ENCODE measurements around the gene HCLS1.

The HCLS1 gene

DNA sequence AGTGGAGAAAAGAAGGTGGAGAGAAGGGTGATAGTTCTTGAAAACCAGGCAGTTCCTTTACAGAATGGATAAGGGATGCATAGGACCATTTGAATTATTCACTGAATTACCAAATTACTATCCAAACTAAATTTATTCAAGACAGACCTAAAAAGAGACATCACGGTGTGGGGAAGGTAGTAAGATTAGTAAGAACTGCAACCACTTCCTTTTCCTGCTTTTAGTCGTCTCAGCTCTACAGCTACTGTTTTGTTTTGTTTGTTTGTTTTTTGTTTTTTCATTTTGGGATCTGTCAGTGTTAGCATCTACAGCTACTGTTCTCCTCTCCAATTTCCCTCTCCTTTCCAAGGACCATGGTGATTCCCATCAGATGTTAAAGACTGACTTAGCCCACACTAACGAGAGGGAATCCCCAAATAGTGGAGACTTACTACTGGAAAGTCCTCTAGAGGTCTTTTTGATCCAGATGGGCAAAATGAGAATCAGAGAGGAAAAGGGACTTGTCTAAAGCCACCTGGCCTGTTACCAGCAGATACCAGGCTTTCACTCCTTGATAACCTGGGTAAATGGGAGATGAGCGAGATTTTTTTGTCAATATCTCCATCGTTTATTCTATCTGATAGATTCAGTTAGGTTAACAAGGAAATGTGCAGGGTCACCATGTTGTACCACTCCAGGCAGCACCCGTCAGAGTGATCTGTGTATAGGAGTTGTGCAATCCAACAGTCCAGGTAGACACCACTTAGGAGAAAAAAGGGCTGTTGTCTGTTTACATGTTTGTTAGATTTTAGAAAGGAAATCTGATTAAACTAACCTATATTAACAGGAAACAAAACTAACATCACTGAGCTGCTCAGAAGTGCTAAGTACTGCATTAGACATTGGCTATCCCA is 6.0 kb downstream of the HCLS1 start:
- H3K36me3 ChIP-seq (ENCODE audit: insufficient read depth, low read length) = no peaks in the 10 kb centered on the region

DNA sequence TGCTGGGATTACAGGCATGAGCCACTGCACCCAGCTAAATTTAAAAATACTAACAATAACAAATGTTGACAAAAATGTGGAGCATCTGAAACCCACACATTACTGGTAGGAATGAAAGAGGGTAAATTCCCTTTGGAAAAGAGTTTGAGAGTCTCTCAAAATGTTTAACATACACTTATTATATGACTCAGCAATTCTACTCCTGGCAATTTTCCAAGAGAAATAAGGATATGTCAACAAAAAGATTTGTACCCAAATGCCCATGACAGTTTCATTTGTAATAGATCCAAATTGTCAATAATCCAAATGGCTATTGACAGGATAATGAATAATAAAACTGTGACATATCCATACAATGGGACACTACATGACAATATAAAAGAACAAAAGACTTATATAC is 9.0 kb downstream of the HCLS1 start:
- Histone ChIP-seq H3K4me3 (ENCODE audit: low read depth, low read length) (no peak overlapping the region), H3K4me1 (ENCODE audit: control insufficient read depth, insufficient read depth, low read length, unreplicated experiment) (peaks cover 22% of the 10 kb centered on the region), H3K79me2 (ENCODE audit: control insufficient read depth, insufficient read depth, low read length, unreplicated experiment) (no peaks in the 10 kb centered on the region), H3K36me3 (ENCODE audit: insufficient read depth, low read length) (no peaks in the 10 kb centered on the region), H3K27me3 (ENCODE audit: insufficient read depth, low read length) (no peaks in the 10 kb centered on the region), H2AFZ (ENCODE audit: low read length, unreplicated experiment) (no peak overlapping the region), H3K27ac (ENCODE audit: low read depth, low read length) (0 out of 2 replicates have a peak overlapping the region, but pooled peaks have one; percentile 17)

More for the DNA sequence above, 6.0 kb downstream of the HCLS1 start:
- Histone ChIP-seq H3K4me3 (ENCODE audit: low read depth, low read length) (no peak overlapping the region), H3K27ac (ENCODE audit: low read depth, low read length) (no peak overlapping the region), H2AFZ (ENCODE audit: low read length, unreplicated experiment) (no peak overlapping the region), H3K27me3 (ENCODE audit: insufficient read depth, low read length) (no peaks in the 10 kb centered on the region), H3K79me2 (ENCODE audit: control insufficient read depth, insufficient read depth, low read length, unreplicated experiment) (no peaks in the 10 kb centered on the region), H3K4me1 (ENCODE audit: control insufficient read depth, insufficient read depth, low read length, unreplicated experiment) (peaks cover 12% of the 10 kb centered on the region)

- Histone ChIP-seq H3K27me3 (ENCODE audit: insufficient read depth, low read length) (no peaks in the 10 kb centered on the region), H3K36me3 (ENCODE audit: insufficient read depth, low read length) (no peaks in the 10 kb centered on the region), H3K4me3 (ENCODE audit: low read depth, low read length) (no peak overlapping the region), H2AFZ (ENCODE audit: low read length, unreplicated experiment) (no peak overlapping the region), H3K4me1 (ENCODE audit: control insufficient read depth, insufficient read depth, low read length, unreplicated experiment) (peaks cover 22% of the 10 kb centered on the region), H3K79me2 (ENCODE audit: control insufficient read depth, insufficient read depth, low read length, unreplicated experiment) (no peaks in the 10 kb centered on the region), H3K27ac (ENCODE audit: low read depth, low read length) (no peak overlapping the region)
These were observed 11.1 kb downstream of the HCLS1 start for GRCh38 chr3:121649645-121650044.

DNA sequence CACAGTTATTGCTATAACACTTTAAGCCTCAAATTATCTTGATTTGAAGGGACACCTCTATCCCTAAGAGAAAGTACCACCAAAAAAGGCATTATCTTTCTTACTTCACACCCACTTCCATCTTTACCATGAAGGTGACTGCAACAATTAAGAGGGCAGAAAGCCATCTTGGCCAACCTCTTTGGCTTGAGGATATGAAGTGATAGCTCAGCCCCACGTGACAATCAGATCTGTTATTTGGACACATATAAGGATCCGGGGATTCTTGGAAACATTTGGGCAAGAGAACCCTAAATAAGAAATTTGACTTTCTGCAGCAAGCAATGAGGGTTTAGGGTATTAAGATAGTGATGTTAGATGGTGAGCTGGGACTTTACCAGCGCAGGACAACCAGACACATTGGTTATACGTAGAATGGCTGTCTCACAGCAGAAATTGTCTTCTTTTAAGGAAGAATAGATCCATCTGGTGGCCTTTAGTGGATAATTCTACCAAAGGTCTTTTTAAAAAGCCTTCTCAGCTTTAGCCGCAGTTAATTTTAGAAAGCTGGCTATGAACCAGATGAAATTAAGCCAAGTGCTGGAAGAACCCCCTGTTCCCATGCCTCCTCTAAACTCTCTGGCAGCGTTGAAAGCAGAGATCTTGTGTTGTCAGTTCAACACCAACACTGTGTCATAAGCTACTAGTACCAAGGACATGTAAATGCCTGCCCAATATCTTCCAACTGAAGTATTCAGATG is 12.3 kb downstream of the HCLS1 start:
- no peak overlapping the region for H2AFZ ChIP-seq (ENCODE audit: low read length, unreplicated experiment)
- no peak overlapping the region for H3K4me3 ChIP-seq (ENCODE audit: low read depth, low read length)
- H3K36me3 ChIP-seq (ENCODE audit: insufficient read depth, low read length) = no peaks in the 10 kb centered on the region
- H3K79me2 ChIP-seq (ENCODE audit: control insufficient read depth, insufficient read depth, low read length, unreplicated experiment) = no peaks in the 10 kb centered on the region
- H3K4me1 ChIP-seq (ENCODE audit: control insufficient read depth, insufficient read depth, low read length, unreplicated experiment) = peaks cover 22% of the 10 kb centered on the region
- H3K27ac ChIP-seq (ENCODE audit: low read depth, low read length) = no peak overlapping the region
- no peaks in the 10 kb centered on the region for H3K27me3 ChIP-seq (ENCODE audit: insufficient read depth, low read length)

DNA sequence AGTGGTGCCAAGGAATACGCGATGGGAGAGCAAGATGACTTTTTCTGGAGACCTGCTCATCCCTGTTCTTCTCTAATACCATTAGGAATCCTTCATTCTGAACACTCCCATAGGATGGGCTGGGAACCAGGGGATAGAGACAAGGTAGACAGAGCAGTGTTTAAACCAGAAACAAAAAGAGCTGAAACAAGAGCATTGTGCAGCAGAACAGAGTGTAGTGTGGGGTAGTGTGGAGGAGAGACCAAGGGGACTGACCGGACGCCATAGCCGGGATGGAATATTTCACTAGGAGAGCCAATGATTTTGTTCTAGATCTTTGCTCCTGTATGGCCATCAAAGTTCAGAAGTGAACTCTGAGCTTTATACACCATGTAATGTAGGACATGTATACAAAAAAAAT is 15.6 kb downstream of the HCLS1 start:
- no peaks in the 10 kb centered on the region for H3K27me3 ChIP-seq (ENCODE audit: insufficient read depth, low read length)
- peaks cover 12% of the 10 kb centered on the region for H3K4me1 ChIP-seq (ENCODE audit: control insufficient read depth, insufficient read depth, low read length, unreplicated experiment)
- no peak overlapping the region for H3K4me3 ChIP-seq (ENCODE audit: low read depth, low read length)
- no peak overlapping the region for H2AFZ ChIP-seq (ENCODE audit: low read length, unreplicated experiment)
- H3K36me3 ChIP-seq (ENCODE audit: insufficient read depth, low read length) = no peaks in the 10 kb centered on the region
- no peak overlapping the region for H3K27ac ChIP-seq (ENCODE audit: low read depth, low read length)
- no peaks in the 10 kb centered on the region for H3K79me2 ChIP-seq (ENCODE audit: control insufficient read depth, insufficient read depth, low read length, unreplicated experiment)

GRCh38 chr3:121642601-121643314 is 17.9 kb downstream of the HCLS1 start:
- Histone ChIP-seq H3K4me3 (ENCODE audit: low read depth, low read length) (no peak overlapping the region), H3K27me3 (ENCODE audit: insufficient read depth, low read length) (no peaks in the 10 kb centered on the region), H3K79me2 (ENCODE audit: control insufficient read depth, insufficient read depth, low read length, unreplicated experiment) (no peaks in the 10 kb centered on the region), H2AFZ (ENCODE audit: low read length, unreplicated experiment) (no peak overlapping the region), H3K27ac (ENCODE audit: low read depth, low read length) (no peak overlapping the region), H3K36me3 (ENCODE audit: insufficient read depth, low read length) (no peaks in the 10 kb centered on the region), H3K4me1 (ENCODE audit: control insufficient read depth, insufficient read depth, low read length, unreplicated experiment) (no peaks in the 10 kb centered on the region)

- Histone ChIP-seq H3K36me3 (ENCODE audit: insufficient read depth, low read length) (no peaks in the 10 kb centered on the region), H3K79me2 (ENCODE audit: control insufficient read depth, insufficient read depth, low read length, unreplicated experiment) (no peaks in the 10 kb centered on the region), H3K4me3 (ENCODE audit: low read depth, low read length) (no peak overlapping the region), H3K27ac (ENCODE audit: low read depth, low read length) (no peak overlapping the region), H3K27me3 (ENCODE audit: insufficient read depth, low read length) (peaks cover 5% of the 10 kb centered on the region; the same call in 1 of the 2 replicates), H2AFZ (ENCODE audit: low read length, unreplicated experiment) (no peak overlapping the region), H3K4me1 (ENCODE audit: control insufficient read depth, insufficient read depth, low read length, unreplicated experiment) (no peaks in the 10 kb centered on the region)
These were observed 19.6 kb downstream of the HCLS1 start for GRCh38 chr3:121641127-121641526.

- Histone ChIP-seq H3K27me3 (ENCODE audit: insufficient read depth, low read length) (peaks cover 6% of the 10 kb centered on the region; the same call in 1 of the 2 replicates), H3K79me2 (ENCODE audit: control insufficient read depth, insufficient read depth, low read length, unreplicated experiment) (no peaks in the 10 kb centered on the region), H2AFZ (ENCODE audit: low read length, unreplicated experiment) (no peak overlapping the region), H3K27ac (ENCODE audit: low read depth, low read length) (no peak overlapping the region), H3K4me3 (ENCODE audit: low read depth, low read length) (no peak overlapping the region), H3K36me3 (ENCODE audit: insufficient read depth, low read length) (no peaks in the 10 kb centered on the region), H3K4me1 (ENCODE audit: control insufficient read depth, insufficient read depth, low read length, unreplicated experiment) (no peaks in the 10 kb centered on the region)
These were observed 22.8 kb downstream of the HCLS1 start for GRCh38 chr3:121637922-121638321.

DNA sequence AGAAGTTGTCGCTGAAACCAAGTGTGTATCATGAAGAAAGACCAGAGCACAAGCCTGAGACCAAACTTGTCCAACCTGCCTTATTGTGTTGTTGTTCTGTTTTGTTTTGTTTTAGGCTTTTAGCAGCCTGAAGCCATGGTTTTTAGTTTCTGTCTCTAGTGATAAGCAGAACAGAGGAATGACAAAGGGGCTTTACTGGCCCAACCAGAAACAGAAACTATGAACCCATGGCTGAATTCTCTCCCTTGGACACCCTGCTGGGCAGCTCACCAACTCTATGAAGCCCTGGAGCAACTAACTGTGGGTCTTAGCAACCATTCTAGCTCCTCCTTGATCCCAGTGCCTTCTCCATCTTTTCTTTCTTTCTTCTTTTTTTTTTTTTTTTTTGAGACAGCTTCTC is 30.3 kb downstream of the HCLS1 start:
- H3K36me3 ChIP-seq (ENCODE audit: insufficient read depth, low read length) = no peaks in the 10 kb centered on the region
- H3K4me1 ChIP-seq (ENCODE audit: control insufficient read depth, insufficient read depth, low read length, unreplicated experiment) = no peaks in the 10 kb centered on the region
- H2AFZ ChIP-seq (ENCODE audit: low read length, unreplicated experiment) = no peak overlapping the region
- H3K27me3 ChIP-seq (ENCODE audit: insufficient read depth, low read length) = no peaks in the 10 kb centered on the region
- H3K79me2 ChIP-seq (ENCODE audit: control insufficient read depth, insufficient read depth, low read length, unreplicated experiment) = no peaks in the 10 kb centered on the region
- no peak overlapping the region for H3K4me3 ChIP-seq (ENCODE audit: low read depth, low read length)
- no peak overlapping the region for H3K27ac ChIP-seq (ENCODE audit: low read depth, low read length)

- no peaks in the 10 kb centered on the region for H3K4me1 ChIP-seq (ENCODE audit: control insufficient read depth, insufficient read depth, low read length, unreplicated experiment)
- H2AFZ ChIP-seq (ENCODE audit: low read length, unreplicated experiment) = no peak overlapping the region
- H3K4me3 ChIP-seq (ENCODE audit: low read depth, low read length) = no peak overlapping the region
- H3K36me3 ChIP-seq (ENCODE audit: insufficient read depth, low read length) = no peaks in the 10 kb centered on the region
- no peaks in the 10 kb centered on the region for H3K27me3 ChIP-seq (ENCODE audit: insufficient read depth, low read length)
- H3K79me2 ChIP-seq (ENCODE audit: control insufficient read depth, insufficient read depth, low read length, unreplicated experiment) = no peaks in the 10 kb centered on the region
- no peak overlapping the region for H3K27ac ChIP-seq (ENCODE audit: low read depth, low read length)
These were observed 31.1 kb downstream of the HCLS1 start for GRCh38 chr3:121629601-121630000.

Measured in ACC112 (cell line).